T follicular helper cell (primary cell): ENCODE measurements around the gene CIZ1.
"Not testable (repeated sequence)": the region's sequence is repeated elsewhere in the genome, so short reads cannot be mapped to it uniquely, and the experiment has no call there.

ENCODE experiments used
- DNase-seq: peaks from one replicate; pipeline ENCODE4 v3.0.0-alpha.2; 2020; ENCODE audit warnings: low read depth

The CIZ1 gene

GRCh38 chr9:128190013-128190412, 1.4 kb downstream of the CIZ1 start:
- no peak for DNase-seq

GRCh38 chr9:128188209-128188608, 3.2 kb downstream of the CIZ1 start:
- no peak for DNase-seq

- no peak for DNase-seq
These were observed 4.0 kb downstream of the CIZ1 start for GRCh38 chr9:128187361-128187760.

GRCh38 chr9:128185979-128186965, 5.1 kb downstream of the CIZ1 start:
- no peak for DNase-seq

GRCh38 chr9:128182893-128183588, 8.3 kb downstream of the CIZ1 start:
- DNase-seq, result no peak

- not testable (repeated sequence) for DNase-seq
These were observed 9.9 kb downstream of the CIZ1 start for GRCh38 chr9:128181480-128181879.

GRCh38 chr9:128180447-128180846, 10.9 kb downstream of the CIZ1 start:
- no peak for DNase-seq

- no peak for DNase-seq
These were observed 11.4 kb downstream of the CIZ1 start for GRCh38 chr9:128180001-128180400.

GRCh38 chr9:128178806-128179431, 12.5 kb downstream of the CIZ1 start:
- no peak for DNase-seq

GRCh38 chr9:128175726-128176125, 15.6 kb downstream of the CIZ1 start:
- no peak for DNase-seq

- DNase-seq, result no peak
These were observed 16.2 kb downstream of the CIZ1 start for GRCh38 chr9:128175102-128175563.

GRCh38 chr9:128174062-128174461, 17.3 kb downstream of the CIZ1 start:
- no peak for DNase-seq

GRCh38 chr9:128169925-128170324, 21.4 kb downstream of the CIZ1 start:
- no peak for DNase-seq

GRCh38 chr9:128169492-128169891, 21.9 kb downstream of the CIZ1 start:
- DNase-seq, result no peak

- no peak for DNase-seq
These were observed 22.6 kb downstream of the CIZ1 start for GRCh38 chr9:128168731-128169308.

GRCh38 chr9:128167209-128167608, 24.2 kb downstream of the CIZ1 start:
- no peak for DNase-seq

GRCh38 chr9:128166169-128166568, 25.2 kb downstream of the CIZ1 start:
- DNase-seq, result no peak

GRCh38 chr9:128164307-128164885, 27.0 kb downstream of the CIZ1 start:
- DNase-seq, result no peak

- no peak for DNase-seq
These were observed 27.7 kb downstream of the CIZ1 start for GRCh38 chr9:128163523-128164306.

GRCh38 chr9:128163027-128163515, 28.3 kb downstream of the CIZ1 start:
- DNase-seq, result no peak
